ENCODE data around the gene OGA. TPM values are rescaled to one million over a fixed set of nuclear protein-coding genes. Genes with fewer than 3 reads are reported as not detected.

Gene OGA
- total RNA-seq, 1 donor from 2014 or later: 119 TPM

DNA sequence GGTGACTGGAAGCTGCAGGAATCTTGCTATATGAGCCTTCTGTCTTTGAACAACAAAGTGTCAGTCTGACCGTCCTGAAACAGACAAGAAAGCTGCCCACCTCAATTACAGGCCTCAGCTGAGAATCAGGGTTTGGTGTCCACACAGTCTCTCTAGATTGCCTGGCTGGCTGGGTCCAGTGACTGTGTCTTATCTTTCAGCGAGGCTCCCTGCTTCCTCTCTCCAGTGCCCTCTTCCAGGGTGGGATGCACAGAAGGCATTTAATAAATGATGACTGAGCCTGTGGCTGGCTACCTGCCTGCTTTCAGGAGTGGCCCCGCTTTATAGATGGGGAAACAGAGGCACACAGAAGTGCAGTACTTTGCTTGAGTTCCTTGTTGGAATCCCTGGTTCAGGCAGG lies 69.7 kb downstream of the OGA start:
- Histone ChIP-seq H3K9ac (ENCODE audit: low read length) (no peak overlapping the region), H3K27me3 (ENCODE audit: insufficient read depth, low read length) (peaks cover 11% of the 10 kb centered on the region), H3K36me3 (ENCODE audit: insufficient read depth, low read length) (no peaks in the 10 kb centered on the region), H3K4me3 (ENCODE audit: insufficient read depth, low read depth, low read length) (no peak overlapping the region), H3K79me2 (ENCODE audit: insufficient read depth, low read length) (no peaks in the 10 kb centered on the region), H2AFZ (ENCODE audit: low read depth, low read length) (no peak overlapping the region), H3K27ac (ENCODE audit: low read depth, low read length) (no peak overlapping the region), H3K9me3 (ENCODE audit: insufficient read depth, low read depth, low read length) (no peaks in the 10 kb centered on the region), H3K4me2 (ENCODE audit: low read length) (no peak overlapping the region), H3K4me1 (ENCODE audit: insufficient read depth, low read length) (no peaks in the 10 kb centered on the region), H4K20me1 (ENCODE audit: insufficient read depth, low read length) (no peaks in the 10 kb centered on the region)
- TF ChIP-seq, protein P1, sequence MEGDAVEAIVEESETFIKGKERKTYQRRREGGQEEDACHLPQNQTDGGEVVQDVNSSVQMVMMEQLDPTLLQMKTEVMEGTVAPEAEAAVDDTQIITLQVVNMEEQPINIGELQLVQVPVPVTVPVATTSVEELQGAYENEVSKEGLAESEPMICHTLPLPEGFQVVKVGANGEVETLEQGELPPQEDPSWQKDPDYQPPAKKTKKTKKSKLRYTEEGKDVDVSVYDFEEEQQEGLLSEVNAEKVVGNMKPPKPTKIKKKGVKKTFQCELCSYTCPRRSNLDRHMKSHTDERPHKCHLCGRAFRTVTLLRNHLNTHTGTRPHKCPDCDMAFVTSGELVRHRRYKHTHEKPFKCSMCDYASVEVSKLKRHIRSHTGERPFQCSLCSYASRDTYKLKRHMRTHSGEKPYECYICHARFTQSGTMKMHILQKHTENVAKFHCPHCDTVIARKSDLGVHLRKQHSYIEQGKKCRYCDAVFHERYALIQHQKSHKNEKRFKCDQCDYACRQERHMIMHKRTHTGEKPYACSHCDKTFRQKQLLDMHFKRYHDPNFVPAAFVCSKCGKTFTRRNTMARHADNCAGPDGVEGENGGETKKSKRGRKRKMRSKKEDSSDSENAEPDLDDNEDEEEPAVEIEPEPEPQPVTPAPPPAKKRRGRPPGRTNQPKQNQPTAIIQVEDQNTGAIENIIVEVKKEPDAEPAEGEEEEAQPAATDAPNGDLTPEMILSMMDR (IDR thresholded peaks at IDR 0.05; ENCODE audit: insufficient read depth, low read depth, low read length): no peak
- TF ChIP-seq EZH2 (IDR thresholded peaks at IDR 0.05; ENCODE audit: insufficient read depth, low read length): no peak
- peaks cover 15% of the 10 kb centered on the region for H3K27me3 Mint-ChIP-seq (ENCODE audit: low read depth, unreplicated experiment)
- no peaks in the 10 kb centered on the region for H3K9me3 Mint-ChIP-seq (ENCODE audit: unreplicated experiment)
- DNase-seq (ENCODE audit: low read depth) (no peak), FAIRE-seq (no peak)
- peaks cover 8% of the 10 kb centered on the region for H3K4me1 Mint-ChIP-seq (ENCODE audit: low read depth, unreplicated experiment)
- no peaks in the 10 kb centered on the region for H3K36me3 Mint-ChIP-seq (ENCODE audit: low read depth, unreplicated experiment)
- H3K27ac Mint-ChIP-seq (ENCODE audit: unreplicated experiment): no peak overlapping the region
- no peak overlapping the region for H3K4me3 Mint-ChIP-seq (ENCODE audit: unreplicated experiment)

DNA sequence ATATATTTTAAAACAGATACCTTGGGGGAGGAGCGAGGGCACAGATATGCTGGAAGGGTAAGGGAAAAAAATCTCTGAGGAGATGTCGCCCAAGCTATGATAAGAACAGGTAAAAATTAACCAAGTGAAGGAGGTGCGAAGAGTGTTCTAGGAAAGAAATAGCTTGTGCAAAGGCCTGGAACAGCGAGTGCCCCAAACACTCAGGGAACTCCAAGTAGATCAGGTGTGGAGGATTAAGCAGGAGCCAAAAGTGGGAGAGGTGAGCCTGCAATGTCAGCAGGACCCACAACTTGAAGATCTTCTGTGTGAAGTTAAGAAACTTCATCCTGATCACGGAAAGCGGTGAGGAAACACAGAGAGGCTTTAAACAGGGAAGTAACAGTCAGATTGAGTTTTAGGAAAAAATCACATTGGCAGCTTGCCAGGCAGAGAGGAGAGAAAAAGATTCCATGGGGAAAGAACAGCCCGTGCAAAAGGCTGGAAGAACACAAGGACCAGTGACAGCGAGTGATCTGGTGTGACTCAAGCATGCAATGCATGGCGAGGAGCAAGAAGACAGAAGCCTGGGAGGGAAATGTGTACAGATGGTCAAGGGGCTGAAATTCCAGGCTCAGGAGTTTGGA lies 73.1 kb downstream of the OGA start:
- TF ChIP-seq EZH2 (IDR thresholded peaks at IDR 0.05; ENCODE audit: insufficient read depth, low read length): no peak
- TF ChIP-seq, protein P1 (IDR thresholded peaks at IDR 0.05; ENCODE audit: insufficient read depth, low read depth, low read length): no peak
- H3K36me3 Mint-ChIP-seq (ENCODE audit: low read depth, unreplicated experiment): peaks cover 1% of the 10 kb centered on the region
- Histone ChIP-seq H3K79me2 (ENCODE audit: insufficient read depth, low read length) (no peaks in the 10 kb centered on the region), H3K27me3 (ENCODE audit: insufficient read depth, low read length) (peaks cover 18% of the 10 kb centered on the region), H3K27ac (ENCODE audit: low read depth, low read length) (no peak overlapping the region), H4K20me1 (ENCODE audit: insufficient read depth, low read length) (no peaks in the 10 kb centered on the region), H3K4me1 (ENCODE audit: insufficient read depth, low read length) (no peaks in the 10 kb centered on the region), H3K4me2 (ENCODE audit: low read length) (no peak overlapping the region), H2AFZ (ENCODE audit: low read depth, low read length) (no peak overlapping the region), H3K9me3 (ENCODE audit: insufficient read depth, low read depth, low read length) (no peaks in the 10 kb centered on the region), H3K36me3 (ENCODE audit: insufficient read depth, low read length) (no peaks in the 10 kb centered on the region), H3K4me3 (ENCODE audit: insufficient read depth, low read depth, low read length) (no peak overlapping the region), H3K9ac (ENCODE audit: low read length) (no peak overlapping the region)
- H3K4me1 Mint-ChIP-seq (ENCODE audit: low read depth, unreplicated experiment): peaks cover 8% of the 10 kb centered on the region
- peaks cover 18% of the 10 kb centered on the region for H3K27me3 Mint-ChIP-seq (ENCODE audit: low read depth, unreplicated experiment)
- peaks cover 2% of the 10 kb centered on the region for H3K9me3 Mint-ChIP-seq (ENCODE audit: unreplicated experiment)
- H3K4me3 Mint-ChIP-seq (ENCODE audit: unreplicated experiment): no peak overlapping the region
- no peak for FAIRE-seq
- DNase-seq (ENCODE audit: low read depth): no peak
- no peak overlapping the region for H3K27ac Mint-ChIP-seq (ENCODE audit: unreplicated experiment)

DNA sequence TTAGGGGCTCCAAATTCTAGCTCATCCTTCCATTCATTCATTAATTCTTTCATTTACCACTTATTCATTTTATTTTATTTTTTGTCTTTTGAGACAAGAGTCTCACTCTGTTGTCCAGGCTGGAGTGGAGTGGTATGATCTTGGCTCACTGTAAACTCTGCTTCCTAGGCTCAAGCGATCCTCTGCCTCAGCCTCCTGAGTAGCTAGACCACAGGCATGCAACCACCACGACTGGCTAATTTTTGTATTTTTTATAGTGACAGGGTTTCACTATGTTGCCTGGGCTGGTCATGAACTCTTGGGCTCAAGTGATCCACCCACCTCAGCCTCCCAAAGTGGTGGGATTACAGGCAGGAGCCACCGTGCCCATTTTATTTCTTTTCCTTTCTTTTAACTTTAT lies 74.0 kb downstream of the OGA start:
- no peak overlapping the region for H3K9ac ChIP-seq (ENCODE audit: low read length)
- no peaks in the 10 kb centered on the region for H3K79me2 ChIP-seq (ENCODE audit: insufficient read depth, low read length)
- no peak overlapping the region for H3K27ac ChIP-seq (ENCODE audit: low read depth, low read length)
- no peak overlapping the region for H2AFZ ChIP-seq (ENCODE audit: low read depth, low read length)
- no peaks in the 10 kb centered on the region for H3K9me3 ChIP-seq (ENCODE audit: insufficient read depth, low read depth, low read length)
- H3K9me3 Mint-ChIP-seq (ENCODE audit: unreplicated experiment): peaks cover 2% of the 10 kb centered on the region
- no peak overlapping the region for H3K27ac Mint-ChIP-seq (ENCODE audit: unreplicated experiment)
- peaks cover 1% of the 10 kb centered on the region for H3K36me3 Mint-ChIP-seq (ENCODE audit: low read depth, unreplicated experiment)
- no peaks in the 10 kb centered on the region for H3K4me1 ChIP-seq (ENCODE audit: insufficient read depth, low read length)
- TF ChIP-seq EZH2 (IDR thresholded peaks at IDR 0.05; ENCODE audit: insufficient read depth, low read length): no peak
- TF ChIP-seq, protein P1 (IDR thresholded peaks at IDR 0.05; ENCODE audit: insufficient read depth, low read depth, low read length): no peak
- H3K27me3 ChIP-seq (ENCODE audit: insufficient read depth, low read length): peaks cover 18% of the 10 kb centered on the region
- no peak for FAIRE-seq
- H3K4me1 Mint-ChIP-seq (ENCODE audit: low read depth, unreplicated experiment): peaks cover 8% of the 10 kb centered on the region
- peaks cover 17% of the 10 kb centered on the region for H3K27me3 Mint-ChIP-seq (ENCODE audit: low read depth, unreplicated experiment)
- no peak overlapping the region for H3K4me3 Mint-ChIP-seq (ENCODE audit: unreplicated experiment)
- no peaks in the 10 kb centered on the region for H3K36me3 ChIP-seq (ENCODE audit: insufficient read depth, low read length)
- no peaks in the 10 kb centered on the region for H4K20me1 ChIP-seq (ENCODE audit: insufficient read depth, low read length)
- no peak for DNase-seq (ENCODE audit: low read depth)
- H3K4me3 ChIP-seq (ENCODE audit: insufficient read depth, low read depth, low read length): no peak overlapping the region
- no peak overlapping the region for H3K4me2 ChIP-seq (ENCODE audit: low read length)
